DND-41 (cell line): ENCODE results near the gene KLC1.

ENCODE experiments used
- ATAC-seq: fragments of 200-7000 bp; cut with Tn5 transposase; 3 replicates; pipeline ENCODE4 v1.9.1; 2021; ENCODE audit warnings: low read depth; ENCODE audit not compliant: insufficient read depth
- DNase-seq: peaks from one replicate; pipeline ENCODE4 v3.0.0-alpha.2; 2020
- H2AFZ ChIP-seq: 2 replicates; pipeline ENCODE4 v1.6.0; 2012; ENCODE audit warnings: low read depth, low read length
- H3K27ac ChIP-seq: 2 replicates; pipeline ENCODE4 v1.5.1; 2012; ENCODE audit warnings: low read length, inconsistent platforms
- H3K27me3 ChIP-seq: fragments of 200-600 bp; sonication (generic); 2 replicates; pipeline ENCODE4 v1.6.0; 2012; ENCODE audit warnings: low read length, mild to moderate bottlenecking, inconsistent platforms; ENCODE audit not compliant: insufficient read depth, poor library complexity
- H3K36me3 ChIP-seq: 2 replicates; pipeline ENCODE4 v1.5.1; 2012; ENCODE audit warnings: low read length, inconsistent platforms; ENCODE audit not compliant: insufficient read depth
- H3K4me1 ChIP-seq: 2 replicates; pipeline ENCODE4 v1.5.1; 2012; ENCODE audit warnings: mild to moderate bottlenecking, low read length; ENCODE audit not compliant: insufficient read depth
- H3K4me2 ChIP-seq: 2 replicates; pipeline ENCODE4 v1.6.0; 2012; ENCODE audit warnings: mild to moderate bottlenecking, moderate library complexity, low read length, inconsistent platforms; ENCODE audit not compliant: insufficient read depth
- H3K4me3 ChIP-seq, 2 experiments: fragments of 200-600 bp in 1 of 2; shearing (Covaris generic) in 1 of 2; 2 replicates each; pipeline ENCODE4 v1.5.1; 2012 to 2016; ENCODE audit warnings: inconsistent platforms in 2 of 2, low read length in 2 of 2, mild to moderate bottlenecking in 2 of 2, low read depth in 1 of 2, moderate library complexity in 1 of 2
- H3K79me2 ChIP-seq: 2 replicates; pipeline ENCODE4 v1.6.0; 2012; ENCODE audit warnings: low read length, inconsistent platforms; ENCODE audit not compliant: insufficient read depth
- H3K9ac ChIP-seq: 2 replicates; pipeline ENCODE4 v1.6.0; 2012; ENCODE audit warnings: low read depth, mild to moderate bottlenecking, inconsistent platforms, low read length, moderate library complexity
- H3K9me3 ChIP-seq: 2 replicates; pipeline ENCODE4 v1.5.1; 2012; ENCODE audit warnings: low read length, moderate library complexity, mild to moderate bottlenecking, inconsistent platforms; ENCODE audit not compliant: insufficient read depth, severe bottlenecking
- H4K20me1 ChIP-seq: 2 replicates; pipeline ENCODE4 v1.6.0; 2012; ENCODE audit warnings: low read length; ENCODE audit not compliant: insufficient read depth
- EZH2 ChIP-seq: IDR thresholded peaks from 3 replicates; pipeline ENCODE4 v1.6.1; 2012; ENCODE audit warnings: borderline replicate concordance, low read depth, mild to moderate bottlenecking, moderate library complexity, low read length, inconsistent platforms; ENCODE audit not compliant: severe bottlenecking
- TF ChIP-seq, protein P1 (sequence below): IDR thresholded peaks from 2 replicates; pipeline ENCODE4 v1.5.1; 2012; ENCODE audit warnings: borderline replicate concordance, low read length, moderate library complexity, mild to moderate bottlenecking; ENCODE audit not compliant: poor library complexity, severe bottlenecking; ENCODE audit errors: extremely low read depth

KLC1 gene

DNA sequence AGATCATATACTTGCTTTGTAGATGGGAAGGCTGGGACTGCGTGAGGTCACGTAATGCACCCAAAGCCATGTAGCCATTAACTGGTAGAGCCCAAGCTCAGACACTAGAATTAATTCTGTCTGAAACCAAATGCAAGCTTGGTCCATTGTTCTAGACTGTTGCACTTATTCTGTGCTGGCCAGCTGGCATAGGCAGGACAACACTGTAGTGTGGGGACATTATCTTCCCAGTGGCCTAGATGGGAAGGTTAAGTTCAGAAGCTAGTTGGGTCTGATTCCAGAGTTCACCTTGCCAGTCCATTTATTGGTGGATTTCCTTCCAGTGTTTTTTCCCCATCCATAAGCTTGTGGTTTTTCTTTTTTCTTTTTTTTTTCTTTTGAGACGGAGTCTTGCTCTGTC lies 39.1 kb downstream of the KLC1 start:
- no peaks in the 10 kb centered on the region for H3K9me3 ChIP-seq

GRCh38 chr14:103669370-103669769 lies 40.4 kb downstream of the KLC1 start:
- DNase-seq (no peak), ATAC-seq (no peak)
- Histone ChIP-seq H3K9ac (no peak overlapping the region), H3K4me3 (no peak overlapping the region), H3K9me3 (no peaks in the 10 kb centered on the region), H3K79me2 (peaks cover 9% of the 10 kb centered on the region), H3K4me2 (no peak overlapping the region), H3K4me1 (no peaks in the 10 kb centered on the region), H3K36me3 (peaks cover 84% of the 10 kb centered on the region), H4K20me1 (peaks cover 3% of the 10 kb centered on the region), H2AFZ (no peak overlapping the region), H3K27ac (no peak overlapping the region), H3K27me3 (no peaks in the 10 kb centered on the region)
- TF ChIP-seq, protein P1, sequence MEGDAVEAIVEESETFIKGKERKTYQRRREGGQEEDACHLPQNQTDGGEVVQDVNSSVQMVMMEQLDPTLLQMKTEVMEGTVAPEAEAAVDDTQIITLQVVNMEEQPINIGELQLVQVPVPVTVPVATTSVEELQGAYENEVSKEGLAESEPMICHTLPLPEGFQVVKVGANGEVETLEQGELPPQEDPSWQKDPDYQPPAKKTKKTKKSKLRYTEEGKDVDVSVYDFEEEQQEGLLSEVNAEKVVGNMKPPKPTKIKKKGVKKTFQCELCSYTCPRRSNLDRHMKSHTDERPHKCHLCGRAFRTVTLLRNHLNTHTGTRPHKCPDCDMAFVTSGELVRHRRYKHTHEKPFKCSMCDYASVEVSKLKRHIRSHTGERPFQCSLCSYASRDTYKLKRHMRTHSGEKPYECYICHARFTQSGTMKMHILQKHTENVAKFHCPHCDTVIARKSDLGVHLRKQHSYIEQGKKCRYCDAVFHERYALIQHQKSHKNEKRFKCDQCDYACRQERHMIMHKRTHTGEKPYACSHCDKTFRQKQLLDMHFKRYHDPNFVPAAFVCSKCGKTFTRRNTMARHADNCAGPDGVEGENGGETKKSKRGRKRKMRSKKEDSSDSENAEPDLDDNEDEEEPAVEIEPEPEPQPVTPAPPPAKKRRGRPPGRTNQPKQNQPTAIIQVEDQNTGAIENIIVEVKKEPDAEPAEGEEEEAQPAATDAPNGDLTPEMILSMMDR = no peak
- TF ChIP-seq EZH2 = no peak

More for the DNA sequence above, 39.1 kb downstream of the KLC1 start:
- no peak for DNase-seq
- H2AFZ ChIP-seq = no peak overlapping the region
- ATAC-seq = no peak
- no peak overlapping the region for H3K27ac ChIP-seq
- no peak for TF ChIP-seq EZH2
- TF ChIP-seq, protein P1 = no peak
- H3K9ac ChIP-seq = no peak overlapping the region
- peaks cover 11% of the 10 kb centered on the region for H3K79me2 ChIP-seq
- peaks cover 7% of the 10 kb centered on the region for H4K20me1 ChIP-seq
- H3K4me2 ChIP-seq = no peak overlapping the region
- H3K27me3 ChIP-seq = no peaks in the 10 kb centered on the region
- H3K36me3 ChIP-seq = peaks cover 85% of the 10 kb centered on the region
- no peaks in the 10 kb centered on the region for H3K4me1 ChIP-seq
- H3K4me3 ChIP-seq = no peak overlapping the region

DNA sequence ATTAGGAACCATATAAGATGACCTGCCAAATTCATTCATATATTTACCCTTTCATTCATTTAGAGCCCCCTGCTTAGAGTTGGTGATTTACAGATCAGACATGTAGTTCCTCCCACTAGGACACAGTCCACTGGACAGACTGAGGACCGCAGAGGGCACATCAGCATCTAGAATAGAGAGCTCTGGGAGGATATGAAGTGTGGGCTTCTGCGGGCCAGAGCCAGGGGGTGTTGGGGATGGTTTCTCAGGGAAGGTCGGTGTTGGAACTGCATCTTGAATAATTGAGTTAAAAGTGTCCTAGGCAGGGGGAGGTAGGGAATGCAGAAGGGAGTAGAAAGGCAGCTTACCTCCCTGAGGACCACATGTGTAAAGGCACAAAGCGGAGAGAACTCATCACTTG lies 42.9 kb downstream of the KLC1 start:
- peaks cover 90% of the 10 kb centered on the region for H3K36me3 ChIP-seq
- no peak for ATAC-seq

More for the DNA sequence above, 42.9 kb downstream of the KLC1 start:
- no peak overlapping the region for H3K9ac ChIP-seq
- no peak for DNase-seq
- TF ChIP-seq, protein P1 = no peak
- TF ChIP-seq EZH2 = no peak
- H3K4me3 ChIP-seq = no peak overlapping the region
- H3K27ac ChIP-seq = no peak overlapping the region
- no peak overlapping the region for H3K4me2 ChIP-seq
- H2AFZ ChIP-seq = no peak overlapping the region
- H3K27me3 ChIP-seq = no peaks in the 10 kb centered on the region
- peaks cover 2% of the 10 kb centered on the region; the same call in 1 of the 2 replicates for H3K79me2 ChIP-seq
- no peaks in the 10 kb centered on the region for H3K9me3 ChIP-seq
- no peaks in the 10 kb centered on the region for H3K4me1 ChIP-seq
- H4K20me1 ChIP-seq = peaks cover 4% of the 10 kb centered on the region
